Measurements from ENCODE around the gene AMDHD2.

DNA sequence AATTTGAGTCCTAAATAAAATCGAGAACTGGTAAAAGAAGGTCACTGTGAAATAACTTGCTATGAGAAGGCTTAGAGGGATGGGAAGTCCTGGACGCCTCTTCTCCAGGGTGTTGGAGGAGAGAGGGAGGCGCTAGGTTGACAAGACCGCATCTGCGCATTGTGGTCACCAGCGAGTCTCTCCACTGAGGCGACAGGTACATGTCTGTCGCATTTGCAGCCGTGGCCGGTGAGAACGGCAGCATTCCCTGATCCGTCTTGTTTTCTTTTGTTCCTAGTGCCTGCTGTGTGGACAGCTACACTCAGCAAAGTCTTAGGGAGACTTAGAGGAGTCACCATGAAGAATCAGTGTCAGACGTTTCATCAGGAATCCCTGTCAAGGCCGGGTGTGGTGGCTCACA lies 14.5 kb upstream of the AMDHD2 start:
- TF ChIP-seq CTCF (IDR thresholded peaks at IDR 0.05; ENCODE audit: low read length) (no peak), EZH2phosphoT487 (IDR thresholded peaks at IDR 0.05; ENCODE audit: low read length) (no peak)

Measured in MM.1S (cell line).